Measurements from ENCODE around the gene PDE4DIP. TPM values are rescaled to one million over a fixed set of nuclear protein-coding genes. Genes with fewer than 3 reads are reported as not detected.
A peak's percentile ranks its signal among the peaks of the same experiment; 100 is the strongest.
"Not testable (repeated sequence)": the region's sequence is repeated elsewhere in the genome, so short reads cannot be mapped to it uniquely, and the experiment has no call there.

The PDE4DIP gene
- total RNA-seq, 2 donors from 2014 or later = 1,013 to 1,607 TPM

GRCh38 chr1:149008769-149009168 lies 164.5 kb downstream of the PDE4DIP start:
- DNase-seq; intact Hi-C loops (cut with DNase I); ATAC-seq: not testable (repeated sequence)

- DNase-seq; intact Hi-C loops (cut with DNase I): not testable (repeated sequence)
- ATAC-seq = peak in 1 of 2 donors; percentile 13
Observed at GRCh38 chr1:149009761-149010160, 165.5 kb downstream of the PDE4DIP start.

DNA sequence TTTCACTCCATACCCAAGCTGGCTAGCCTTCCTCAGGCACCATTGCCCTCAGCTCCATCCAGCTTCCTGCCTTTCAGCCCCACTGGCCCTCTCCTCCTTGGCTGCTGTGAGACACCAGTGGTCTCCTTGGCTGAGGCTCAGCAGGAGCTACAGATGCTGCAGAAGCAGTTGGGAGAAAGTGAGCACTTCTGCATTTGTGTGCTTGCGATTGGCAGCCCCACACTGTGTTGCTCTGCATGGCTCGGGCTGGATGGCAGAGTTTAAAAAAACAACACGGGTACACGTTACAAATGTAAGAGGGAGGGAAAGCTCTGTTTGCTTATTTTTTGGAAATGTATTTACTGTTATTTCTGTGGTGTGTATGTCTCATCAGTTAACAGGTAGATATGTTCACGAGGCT lies 168.4 kb downstream of the PDE4DIP start:
- ATAC-seq; DNase-seq; intact Hi-C loops (cut with DNase I): not testable (repeated sequence)

GRCh38 chr1:149013513-149013912 lies 169.3 kb downstream of the PDE4DIP start:
- DNase-seq; ATAC-seq; intact Hi-C loops (cut with DNase I): not testable (repeated sequence)

DNA sequence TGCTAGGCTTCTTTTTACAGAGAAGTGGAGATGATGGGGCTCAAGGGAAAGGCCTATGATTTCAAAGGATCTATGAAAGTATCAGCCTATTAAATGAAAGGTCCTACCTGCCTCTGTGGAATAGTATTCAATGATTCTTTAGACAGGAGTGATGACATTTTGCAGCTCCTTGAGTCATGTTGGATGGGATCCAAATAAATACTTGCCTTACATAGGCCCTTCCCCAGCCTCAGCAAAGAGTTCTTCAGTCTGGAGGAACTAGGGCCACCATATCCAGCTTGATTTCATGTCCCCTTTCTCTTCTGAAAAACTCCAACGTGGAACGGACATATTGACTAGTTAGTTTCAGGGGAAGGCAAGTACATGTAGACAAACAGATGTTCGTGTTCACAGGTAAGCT lies 171.3 kb downstream of the PDE4DIP start:
- ATAC-seq = peak in 1 of 2 donors; percentile 14
- DNase-seq; intact Hi-C loops (cut with DNase I): not testable (repeated sequence)

GRCh38 chr1:149016626-149017025 lies 172.4 kb downstream of the PDE4DIP start:
- DNase-seq; intact Hi-C loops (cut with DNase I): not testable (repeated sequence)
- ATAC-seq = peak in 1 of 2 donors; percentile 8

DNA sequence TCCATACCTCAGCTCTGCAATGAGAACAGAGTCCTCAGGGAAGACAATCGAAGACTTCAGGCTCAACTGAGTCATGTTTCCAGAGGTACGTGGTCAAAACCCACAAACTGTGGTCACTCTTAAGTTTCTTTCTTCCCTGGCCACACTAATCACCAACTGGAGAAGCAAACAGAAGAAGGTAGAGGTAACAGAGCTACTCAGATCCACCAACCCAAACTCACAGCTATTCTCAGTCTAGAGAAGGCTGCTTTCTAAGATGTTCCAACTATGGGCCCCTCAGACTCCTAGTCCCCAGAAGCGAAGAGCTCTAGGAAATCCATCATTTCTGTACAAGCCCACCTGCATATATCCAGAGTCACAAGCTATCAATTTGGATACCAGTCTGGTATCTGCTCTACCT lies 174.3 kb downstream of the PDE4DIP start:
- ATAC-seq; DNase-seq; intact Hi-C loops (cut with DNase I): not testable (repeated sequence)

DNA sequence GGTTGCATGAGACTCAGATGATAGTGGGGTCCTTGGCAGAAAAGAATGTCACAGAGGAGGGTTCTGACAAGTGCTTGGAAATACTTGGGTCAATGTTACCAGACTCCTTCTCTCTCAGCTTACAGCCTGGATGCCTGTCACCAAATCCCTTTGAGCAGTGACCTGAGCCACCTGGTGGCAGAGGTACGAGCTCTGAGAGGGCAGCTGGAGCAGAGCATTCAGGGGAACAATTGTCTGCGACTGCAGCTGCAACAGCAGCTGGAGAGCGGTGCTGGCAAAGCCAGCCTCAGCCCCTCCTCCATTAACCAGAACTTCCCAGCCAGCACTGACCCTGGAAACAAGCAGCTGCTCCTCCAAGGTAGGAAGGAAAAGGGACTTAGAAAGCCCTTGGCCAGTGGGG lies 180.1 kb downstream of the PDE4DIP start:
- DNase-seq; ATAC-seq; intact Hi-C loops (cut with DNase I): not testable (repeated sequence)

- intact Hi-C loops (cut with DNase I); DNase-seq; ATAC-seq: not testable (repeated sequence)
Observed at GRCh38 chr1:149033916-149034315, 189.7 kb downstream of the PDE4DIP start.

DNA sequence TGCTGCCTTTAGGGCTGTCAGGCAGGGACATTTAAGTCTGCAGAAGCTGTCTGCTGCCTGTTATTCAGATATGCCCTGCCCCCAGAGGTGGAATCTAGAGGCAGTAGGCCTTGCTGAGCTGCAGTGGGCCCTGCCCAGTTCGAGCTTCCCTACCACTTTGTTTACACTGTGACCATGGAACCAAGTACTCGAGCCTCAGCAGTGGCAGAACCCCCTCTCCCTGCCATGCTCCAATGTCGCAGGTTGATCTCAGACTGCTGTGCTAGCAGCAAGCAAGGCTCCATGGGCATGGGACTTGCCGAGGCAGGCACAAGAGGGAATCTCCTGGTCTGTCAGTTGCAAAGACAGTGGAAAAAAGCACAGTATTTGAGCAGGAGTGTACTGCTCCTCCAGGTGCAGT lies 198.8 kb downstream of the PDE4DIP start:
- DNase-seq; intact Hi-C loops (cut with DNase I); ATAC-seq: not testable (repeated sequence)

GRCh38 chr1:149064611-149065010 lies 220.4 kb downstream of the PDE4DIP start:
- ATAC-seq; DNase-seq; intact Hi-C loops (cut with DNase I): not testable (repeated sequence)

- intact Hi-C loops (cut with DNase I); ATAC-seq: not testable (repeated sequence)
Observed at GRCh38 chr1:149075505-149076127, 231.4 kb downstream of the PDE4DIP start.

More at GRCh38 chr1:149075505-149076127, 231.4 kb downstream of the PDE4DIP start:
- not testable (repeated sequence) for DNase-seq

Other genes starting within 250 kb of the PDE4DIP start
- gene NBPF14, start 248.4 kb upstream of the PDE4DIP start, total RNA-seq = 10 to 100 TPM in 1 of 2 donors, 1 to 10 TPM in 1; 8.6 to 16.9 TPM
- gene NUDT4B, start 95.7 kb upstream of the PDE4DIP start, total RNA-seq = under 1 TPM in 1 of 2 donors, not detected in 1; 0.74 TPM

Measured in left cardiac atrium (tissue), 4 donors.